Measurements from ENCODE around the gene PIP4K2B. TPM values are rescaled to one million over a fixed set of nuclear protein-coding genes. Genes with fewer than 3 reads are reported as not detected.

The PIP4K2B gene
- total RNA-seq, 4 donors from 2014 or later: 14.4 to 32.6 (median 24.1) TPM

GRCh38 chr17:38748892-38749222 is 50.5 kb downstream of the PIP4K2B start:
- H3K9me3 ChIP-seq: no peaks in the 10 kb centered on the region
- TF ChIP-seq POLR2A (IDR thresholded peaks at IDR 0.05): no peak
- no peak for TF ChIP-seq CTCF (IDR thresholded peaks at IDR 0.05)
- H3K4me3 ChIP-seq: peak overlapping the region; percentile 50 to 88 (median 86)
- peaks cover 44 to 83% (median 46%) of the 10 kb centered on the region in 3 donors for H3K4me1 ChIP-seq
- intact Hi-C loops (cut with DNase I): no loop called here
- no peak for DNase-seq
- peaks cover 0 to under 1% (median 0%) of the 10 kb centered on the region in 3 donors for H3K36me3 ChIP-seq
- peak overlapping the region; percentile 74 to 94 (median 88) for H3K27ac ChIP-seq
- 0% methylated on average over 15 of the region's 32 CpGs; no CpG with 5 or more reads in 1 of the 2 donors for WGBS, 2 donors
- H3K27me3 ChIP-seq: peaks cover 0 to 20% (median 0%) of the 10 kb centered on the region in 4 donors

GRCh38 chr17:38748149-38748891 is 51.0 kb downstream of the PIP4K2B start, which contains the start of gene PCGF2:
TSS of gene PCGF2 (minus strand) at chr17:38748336. CDS start at chr17:38740402, 7,934 bp downstream.
- WGBS, 2 donors: 0% methylated on average over 16 of the region's 47 CpGs; no CpG with 5 or more reads in 1 of the 2 donors
- intact Hi-C loops (cut with DNase I): no loop called here
- Histone ChIP-seq H3K27ac (peak within 1 kb of the TSS; percentile 74 to 94 (median 88)), H3K27me3 (peaks cover 0 to 20% (median 0%) of the 10 kb centered on the region in 4 donors), H3K36me3 (no peaks in the 10 kb centered on the region), H3K9me3 (no peaks in the 10 kb centered on the region), H3K4me1 (peaks cover 40 to 83% (median 41%) of the 10 kb centered on the region in 3 donors), H3K4me3 (peak within 1 kb of the TSS; percentile 50 to 88 (median 86))
- TF ChIP-seq POLR2A (IDR thresholded peaks at IDR 0.05): peak in 2 of 4 donors; percentile 31 to 43
- TF ChIP-seq CTCF (IDR thresholded peaks at IDR 0.05): no peak
- DNase-seq: no peak

- WGBS, 2 donors: 2 to 3% methylated on average over 17 to 35 of the region's 64 CpGs
- Histone ChIP-seq H3K4me3 (peak overlapping the region; percentile 50 to 88 (median 86)), H3K4me1 (peaks cover 36 to 86% (median 45%) of the 10 kb centered on the region in 3 donors), H3K9me3 (no peaks in the 10 kb centered on the region), H3K36me3 (no peaks in the 10 kb centered on the region), H3K27me3 (peaks cover 0 to 20% (median 0%) of the 10 kb centered on the region in 4 donors), H3K27ac (peak overlapping the region; percentile 74 to 94 (median 88))
- no peak for TF ChIP-seq POLR2A (IDR thresholded peaks at IDR 0.05)
- peak in 1 of 6 experiments; percentile 11 for TF ChIP-seq CTCF (IDR thresholded peaks at IDR 0.05)
- intact Hi-C loops (cut with DNase I): no loop called here
- no peak for DNase-seq
These were observed 51.8 kb downstream of the PIP4K2B start for GRCh38 chr17:38747463-38748148.

- intact Hi-C loops (cut with DNase I): no loop called here
- Histone ChIP-seq H3K9me3 (no peaks in the 10 kb centered on the region), H3K4me3 (peak overlapping the region; percentile 50 to 88 (median 86)), H3K27ac (peak overlapping the region; percentile 74 to 94 (median 88)), H3K4me1 (peaks cover 39 to 89% (median 52%) of the 10 kb centered on the region in 3 donors), H3K27me3 (peaks cover 0 to 20% (median 0%) of the 10 kb centered on the region in 4 donors), H3K36me3 (no peaks in the 10 kb centered on the region)
- no peak for DNase-seq
- WGBS, 2 donors: 9 to 12% methylated on average over 10 to 13 of the region's 21 CpGs
- TF ChIP-seq POLR2A (IDR thresholded peaks at IDR 0.05): no peak
- TF ChIP-seq CTCF (IDR thresholded peaks at IDR 0.05): no peak
These were observed 52.4 kb downstream of the PIP4K2B start for GRCh38 chr17:38746849-38747462.

Measured in esophagus squamous epithelium (tissue), 5 donors.